ENCODE measurements around the gene ALDH5A1. TPM values are rescaled to one million over a fixed set of nuclear protein-coding genes. Genes with fewer than 3 reads are reported as not detected.

Gene ALDH5A1
- total and polyA plus RNA-seq, 2 of the 13 experiments (the other 11 are each of a cell fraction or from before 2014, with no cell fraction given), result 12.8 to 32.5 TPM

- FAIRE-seq (peak; percentile 40), ATAC-seq (peak; percentile 19; the same call in 2 of the 3 replicates), DNase-seq (ENCODE audit: low spot score) (peak; percentile 46)
- no peak overlapping the region for H3K27ac ChIP-seq (ENCODE audit: extremely low read length, insufficient read depth, low read length)
- POLR2A ChIA-PET, result interaction anchor here (1.2 kb wide), 1 partner anchor 15 kb away, joined by 4 read pairs; no protein-coding TSS in a partner anchor
- H3K4me3 ChIP-seq (replicated peaks in 1 of 3; ENCODE audit: insufficient read depth in 1 of 3, low read depth in 2 of 3, low read length in 3 of 3), result no peak overlapping the region
- intact Hi-C loops (cut with micrococcal nuclease; ENCODE audit: unreplicated experiment), result loop anchor here (10.0 kb wide), 2 partner anchors 205 kb away; no protein-coding TSS in a partner anchor
- H3K79me2 ChIP-seq (ENCODE audit: insufficient read depth, low read length), result no peaks in the 10 kb centered on the region
- H2AFZ ChIP-seq (ENCODE audit: low read length), result no peak overlapping the region
- no peaks in the 10 kb centered on the region for H3K9me3 ChIP-seq (ENCODE audit: low read length)
- H3K27me3 ChIP-seq (ENCODE audit: control insufficient read depth in 1 of 2, insufficient read depth in 2 of 2, low read length in 2 of 2), result no peaks in the 10 kb centered on the region
- H4K20me1 ChIP-seq (ENCODE audit: insufficient read depth, low read length), result no peaks in the 10 kb centered on the region
- CTCF ChIA-PET (ENCODE audit: low intra/inter-chr PET ratio, low total read pairs), result no interaction called here
- no peak overlapping the region for H3K9ac ChIP-seq (ENCODE audit: insufficient read depth, low read depth, low read length)
- H3K36me3 ChIP-seq (replicated peaks in 1 of 2; ENCODE audit: control insufficient read depth in 1 of 2, insufficient read depth in 2 of 2, low read length in 2 of 2), result no peaks in the 10 kb centered on the region
- H3K4me1 ChIP-seq (ENCODE audit: insufficient read depth, low read length), result peaks cover 34% of the 10 kb centered on the region
- WGBS (ENCODE audit: low lambda C conversion rate), result 90% methylated on average over 2 of the region's 2 CpGs
- in situ Hi-C loops (cut with HindIII; ENCODE audit: extremely low pct_ligation_motif_present, low pct_unique_long_range_greater_than_20kb), result no loop called here
- H3K4me2 ChIP-seq (ENCODE audit: low read depth, low read length), result no peak overlapping the region
- no TSS peak for BruUV-seq (replicated peaks)
- no peak for TF ChIP-seq RERE (CRISPR knock-in tag; IDR thresholded peaks at IDR 0.05; ENCODE audit: low read depth)
- TF ChIP-seq CEBPG (CRISPR knock-in tag; IDR thresholded peaks at IDR 0.05), result peak; percentile 66
- peak; percentile 87 for TF ChIP-seq CEBPB (IDR thresholded peaks at IDR 0.05; ENCODE audit: borderline replicate concordance, low read depth, low read length)
- TF ChIP-seq ZNF558 (CRISPR knock-in tag; IDR thresholded peaks at IDR 0.05; ENCODE audit: borderline replicate concordance), result no peak
- TF ChIP-seq ZNF747 (CRISPR knock-in tag; IDR thresholded peaks at IDR 0.05; ENCODE audit: borderline replicate concordance), result no peak
- TF ChIP-seq ZNF318 (CRISPR knock-in tag; IDR thresholded peaks at IDR 0.05), result no peak
Observed at GRCh38 chr6:24489881-24490280, 4.9 kb upstream of the ALDH5A1 start.

Measured in HepG2 (cell line).